Measurements from ENCODE around the gene HSD17B10.

The HSD17B10 gene

DNA sequence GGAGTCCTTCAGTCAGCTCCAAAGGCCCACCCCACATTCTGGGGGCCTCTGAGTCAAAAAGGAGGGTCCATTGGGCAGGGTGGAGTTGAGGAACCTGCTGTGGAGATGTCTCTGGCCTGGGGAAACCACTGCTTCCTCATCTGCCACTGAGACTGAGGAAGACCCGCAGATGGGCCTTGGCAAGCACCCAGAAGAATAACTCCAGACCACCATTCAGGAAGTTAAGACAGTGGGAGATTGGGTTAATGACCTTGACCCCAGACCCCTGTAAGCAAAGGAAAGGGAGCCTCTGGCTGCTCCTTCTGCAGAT is 8.1 kb upstream of the HSD17B10 start:
- TF ChIP-seq GATA1 (IDR thresholded peaks at IDR 0.05; ENCODE audit: low read depth, low read length) (no peak), POLR2A (IDR thresholded peaks at IDR 0.05; ENCODE audit: low read length) (no peak)
- DNase-seq, result no peak

DNA sequence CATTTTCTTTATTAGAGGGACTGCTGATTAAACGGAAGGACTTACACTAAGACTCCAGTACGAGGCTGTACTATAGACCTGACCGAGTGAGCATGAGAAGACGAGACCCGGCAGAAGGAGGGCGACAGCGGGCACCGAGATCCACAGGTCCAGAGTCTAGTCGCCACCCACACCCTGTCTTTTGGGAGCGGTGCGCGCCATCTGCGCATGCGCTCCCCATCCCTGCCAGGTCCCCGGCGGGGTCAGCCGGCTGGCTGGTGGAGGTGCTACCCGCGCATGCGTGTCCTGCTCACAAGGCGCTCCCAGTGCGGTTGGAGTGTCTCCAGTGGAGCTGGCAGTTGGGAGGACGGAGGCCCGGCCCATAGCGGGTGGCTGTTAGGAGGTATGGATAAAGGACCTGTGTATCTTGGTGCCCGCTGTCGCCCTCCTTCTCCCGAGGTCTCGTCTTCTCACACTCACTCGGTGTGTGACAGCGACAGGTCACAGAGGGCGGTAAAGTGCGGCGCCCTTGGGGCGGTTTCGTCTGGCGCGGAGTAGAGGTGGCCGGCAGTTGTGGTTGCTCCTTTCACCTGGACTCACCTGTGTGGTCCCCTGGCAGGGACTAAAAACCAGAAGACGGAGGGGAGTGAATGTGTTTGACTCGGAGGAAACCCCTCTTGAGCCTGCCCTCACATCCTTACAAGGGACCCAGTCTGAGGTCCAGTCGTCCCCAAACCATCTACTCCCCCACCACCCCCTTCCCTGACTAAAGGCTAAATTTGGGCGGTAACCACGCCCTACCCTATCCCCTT is 7.6 kb upstream of the HSD17B10 start:
- TF ChIP-seq GATA1 (IDR thresholded peaks at IDR 0.05; ENCODE audit: low read depth, low read length), result no peak
- TF ChIP-seq POLR2A (IDR thresholded peaks at IDR 0.05; ENCODE audit: low read length), result peak; percentile 68
- DNase-seq, result peak; percentile 83 to 89

DNA sequence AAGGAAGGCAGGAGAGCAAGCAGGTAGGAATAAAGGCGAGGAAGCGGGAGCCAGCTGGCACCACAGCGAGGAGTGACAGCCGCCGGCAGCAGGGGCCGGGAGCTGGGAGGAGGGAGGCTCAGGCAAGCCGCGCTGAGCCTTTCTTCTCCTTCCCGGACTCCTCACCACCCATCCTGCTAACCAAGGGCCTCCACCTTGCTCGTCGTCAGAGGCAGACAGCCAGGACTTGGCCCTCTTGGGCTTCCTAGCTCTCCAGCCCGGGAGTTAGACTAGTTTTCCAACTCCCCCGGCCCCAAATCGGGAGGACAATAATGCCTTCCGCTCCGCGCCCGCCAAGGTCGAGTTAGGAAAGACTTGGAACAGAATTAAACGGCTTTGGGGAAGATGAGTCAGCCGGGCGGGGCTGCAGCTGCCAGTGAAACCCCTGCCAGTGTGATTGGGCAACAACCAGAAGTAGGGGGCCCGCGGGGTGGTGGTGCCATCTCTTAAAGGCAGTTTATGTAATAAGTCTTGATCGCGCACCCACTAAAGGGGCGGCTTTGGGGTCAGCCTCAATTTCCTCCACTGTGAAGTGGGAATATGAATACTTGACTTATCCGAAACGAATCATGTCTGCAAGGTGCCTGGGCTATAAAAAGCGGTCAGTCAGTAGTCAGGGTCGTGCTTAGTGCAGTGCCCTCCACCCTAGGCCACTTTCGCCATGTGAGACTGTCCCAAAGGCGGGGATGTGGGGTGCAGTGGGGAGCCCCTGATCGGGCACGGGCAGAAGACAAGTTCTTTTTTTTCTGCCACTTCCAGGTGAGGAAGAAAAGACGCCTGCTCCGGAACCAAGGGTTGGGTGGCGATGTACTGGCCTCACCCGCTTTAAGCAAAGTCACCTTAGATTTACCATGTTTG is 6.7 kb upstream of the HSD17B10 start:
- no peak for TF ChIP-seq POLR2A (IDR thresholded peaks at IDR 0.05; ENCODE audit: low read length)
- peak; percentile 28 to 73 for DNase-seq

DNA sequence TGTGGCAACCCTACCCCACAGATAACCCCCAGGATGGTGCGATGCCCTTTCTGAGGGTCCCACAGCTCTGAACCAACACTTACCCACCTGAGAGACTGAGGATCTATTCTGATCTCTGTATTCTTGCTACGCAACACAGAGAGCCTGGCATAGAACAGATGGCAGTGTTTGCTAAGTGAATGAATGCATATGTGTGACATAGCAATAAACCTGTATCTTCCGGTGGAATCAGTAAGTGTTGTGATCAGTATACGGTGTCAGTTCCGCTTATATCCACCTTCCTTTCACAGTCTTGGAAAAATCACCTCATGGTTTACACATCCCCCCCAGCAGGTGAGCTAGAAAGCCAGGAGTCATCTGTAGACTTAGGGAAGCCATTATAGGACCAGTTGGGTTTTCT is 5.9 kb upstream of the HSD17B10 start:
- DNase-seq, result no peak
- TF ChIP-seq GATA1 (IDR thresholded peaks at IDR 0.05; ENCODE audit: low read depth, low read length), result no peak
- no peak for TF ChIP-seq POLR2A (IDR thresholded peaks at IDR 0.05; ENCODE audit: low read length)

GRCh38 chrX:53438832-53439230 is 4.7 kb upstream of the HSD17B10 start:
- DNase-seq, result no peak
- no peak for TF ChIP-seq POLR2A (IDR thresholded peaks at IDR 0.05; ENCODE audit: low read length)
- TF ChIP-seq GATA1 (IDR thresholded peaks at IDR 0.05; ENCODE audit: low read depth, low read length), result no peak

- no peak for TF ChIP-seq POLR2A (IDR thresholded peaks at IDR 0.05; ENCODE audit: low read length)
- DNase-seq, result no peak
Measured at GRCh38 chrX:53438174-53438831, 4.1 kb upstream of the HSD17B10 start.

DNA sequence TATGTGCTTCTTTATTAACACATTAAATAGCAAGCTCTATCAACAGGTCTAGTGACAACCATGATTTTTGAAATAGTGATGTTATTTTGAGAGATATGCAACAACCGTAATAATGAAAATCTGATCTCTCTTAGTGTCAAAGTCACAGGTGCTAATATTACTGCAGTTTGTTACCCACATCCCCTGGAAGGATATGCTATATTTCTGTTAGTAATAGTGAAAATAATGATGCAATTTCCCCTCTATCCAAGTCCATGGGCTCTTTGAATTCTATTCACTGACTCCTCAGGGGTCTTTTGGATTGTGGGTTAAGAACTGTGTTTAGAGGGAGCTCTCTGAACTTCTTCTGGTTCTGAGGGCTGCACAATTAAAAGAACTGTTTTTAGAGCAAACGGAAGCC is 3.0 kb upstream of the HSD17B10 start:
- DNase-seq, result no peak

DNA sequence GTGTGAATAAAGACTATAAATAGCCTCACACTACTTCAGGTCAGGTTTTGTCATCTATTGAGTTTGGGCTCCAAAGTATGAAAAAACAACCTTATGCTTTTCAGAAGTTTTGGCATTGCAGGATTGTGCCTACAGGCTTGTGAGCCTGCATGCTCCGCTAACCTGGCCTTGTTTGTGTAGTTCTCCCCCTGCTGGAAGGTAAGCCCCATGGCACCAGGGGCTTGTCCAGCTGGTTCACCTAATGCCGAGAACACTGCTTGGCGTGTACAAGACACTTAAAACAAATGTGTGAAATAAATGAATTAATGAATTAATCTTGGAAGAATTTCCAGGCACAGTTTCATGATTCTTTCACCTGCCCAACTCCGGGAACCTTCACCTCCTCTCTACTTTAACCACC is 1.8 kb upstream of the HSD17B10 start:
- TF ChIP-seq GATA1 (IDR thresholded peaks at IDR 0.05; ENCODE audit: low read depth, low read length), result no peak
- TF ChIP-seq POLR2A (IDR thresholded peaks at IDR 0.05; ENCODE audit: low read length), result no peak
- DNase-seq, result peak; percentile 72 to 79

More for the DNA sequence above, 3.0 kb upstream of the HSD17B10 start:
- no peak for TF ChIP-seq POLR2A (IDR thresholded peaks at IDR 0.05; ENCODE audit: low read length)
- no peak for TF ChIP-seq GATA1 (IDR thresholded peaks at IDR 0.05; ENCODE audit: low read depth, low read length)

DNA sequence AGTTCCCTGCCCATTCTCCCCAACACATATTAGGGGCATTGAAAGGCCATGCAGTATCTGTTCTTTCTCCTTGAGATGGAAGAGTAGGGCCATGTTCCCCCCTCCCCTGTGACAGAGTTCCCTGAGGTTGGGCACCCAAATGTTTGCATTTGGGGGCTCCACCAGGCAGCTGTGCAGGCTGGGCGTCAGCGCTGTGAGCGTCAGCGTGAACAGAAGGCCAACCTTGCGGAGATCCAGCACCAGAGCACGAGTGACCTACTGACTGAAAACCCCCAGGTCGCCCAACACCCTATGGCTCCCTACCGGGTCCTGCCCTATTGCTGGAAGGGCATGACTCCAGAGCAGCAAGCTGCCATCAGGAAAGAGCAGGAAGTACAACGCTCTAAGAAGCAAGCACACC is 3.9 kb downstream of the HSD17B10 start:
- TF ChIP-seq GATA1 (IDR thresholded peaks at IDR 0.05; ENCODE audit: low read depth, low read length) (no peak), POLR2A (IDR thresholded peaks at IDR 0.05; ENCODE audit: low read length) (no peak)
- DNase-seq, result no peak

DNA sequence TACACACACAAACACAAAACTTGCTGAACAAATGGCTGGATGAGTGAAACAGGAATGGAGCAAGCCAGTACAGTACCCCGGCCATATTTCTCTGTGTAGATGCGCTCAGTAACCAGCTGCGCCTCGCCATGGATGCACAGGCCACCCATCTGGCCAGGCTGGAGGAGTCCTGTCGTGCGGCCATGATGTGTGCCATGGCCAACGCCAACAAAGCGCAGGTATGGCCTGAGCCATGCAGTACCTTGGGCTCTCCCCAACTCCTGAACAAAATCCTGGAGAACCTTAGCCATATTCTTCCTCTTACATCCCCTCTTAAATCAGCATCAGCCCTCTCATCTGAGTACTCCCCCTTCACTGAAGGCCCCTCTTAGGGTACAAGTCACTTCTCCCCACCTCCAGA is 4.4 kb downstream of the HSD17B10 start:
- TF ChIP-seq GATA1 (IDR thresholded peaks at IDR 0.05; ENCODE audit: low read depth, low read length) (no peak), POLR2A (IDR thresholded peaks at IDR 0.05; ENCODE audit: low read length) (no peak)
- DNase-seq, result no peak

- TF ChIP-seq GATA1 (IDR thresholded peaks at IDR 0.05; ENCODE audit: low read depth, low read length) (no peak), POLR2A (IDR thresholded peaks at IDR 0.05; ENCODE audit: low read length) (no peak)
- DNase-seq, result no peak
Measured at GRCh38 chrX:53422861-53423306, 11.3 kb downstream of the HSD17B10 start, which contains the start of gene RIBC1. Gene RIBC1 (plus strand): TSS chrX:53422873. CDS start chrX:53426277, 3,404 bp downstream.

GRCh38 chrX:53422086-53422860 is 11.9 kb downstream of the HSD17B10 start, which contains the start of gene SMC1A:
Gene SMC1A (minus strand): TSS chrX:53422654. CDS start chrX:53422600, 54 bp downstream.
- TF ChIP-seq GATA1 (IDR thresholded peaks at IDR 0.05; ENCODE audit: low read depth, low read length) (no peak), POLR2A (IDR thresholded peaks at IDR 0.05; ENCODE audit: low read length) (peak; percentile 90)
- peak; percentile 97 to 98 for DNase-seq

DNA sequence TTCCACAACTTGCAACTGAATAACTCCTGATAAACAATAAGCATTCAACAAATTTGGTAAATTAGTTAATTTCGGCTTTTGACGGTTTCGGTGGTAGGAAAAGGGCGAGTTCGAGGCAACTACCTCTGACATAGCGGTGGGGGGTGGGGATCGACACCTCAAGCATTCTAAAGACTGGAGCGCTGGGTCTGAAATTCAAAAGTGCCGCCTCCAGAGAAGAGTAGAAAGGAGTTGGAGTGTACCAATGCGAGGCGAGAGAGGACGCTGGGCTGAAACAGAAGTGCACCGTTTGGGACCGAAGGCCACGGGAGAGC is 12.4 kb downstream of the HSD17B10 start:
- DNase-seq, result no peak
- TF ChIP-seq POLR2A (IDR thresholded peaks at IDR 0.05; ENCODE audit: low read length) (no peak), GATA1 (IDR thresholded peaks at IDR 0.05; ENCODE audit: low read depth, low read length) (no peak)

All from erythroblast (primary cell).